OCI-LY7 (cell line): ENCODE measurements around the gene POPDC3. TPM values are rescaled to one million over a fixed set of nuclear protein-coding genes. Genes with fewer than 3 reads are reported as not detected.

ENCODE experiments used
- BruUV-seq: library from RNA; stranded (reverse); fragments of 400-500 nt; replicated peaks from 2 replicates; lab custom pipeline; 2021; lab: Mats Ljungman, UMichigan
- CTCF ChIA-PET: fragments of 300-600 bp; sonication (Branson Sonifier 250); formaldehyde crosslinking; loops from one replicate; lab custom pipeline; 2022; ENCODE audit warnings: antibody characterized with exemption; ENCODE audit not compliant: unreplicated experiment; lab: Charles Lee
- POLR2A ChIA-PET: fragments of 300-600 bp; sonication (Branson Sonifier 250); formaldehyde crosslinking; loops from one replicate; lab custom pipeline; 2022; ENCODE audit warnings: antibody characterized with exemption; lab: Charles Lee
- DNase-seq: peaks from one replicate; pipeline ENCODE4 v3.0.0-alpha.2; 2015; ENCODE audit warnings: low spot score
- H2AFZ ChIP-seq: fragments of 200-600 bp; sonication (generic), shearing (Covaris generic); 2 replicates; pipeline ENCODE4 v1.6.1; 2014; ENCODE audit warnings: mild to moderate bottlenecking, antibody characterized with exemption, low read length, moderate library complexity
- H3K27ac ChIP-seq: fragments of 200-600 bp; sonication (generic); 2 replicates; pipeline ENCODE4 v1.5.1; 2014; ENCODE audit warnings: mixed run types, low read depth, mild to moderate bottlenecking, moderate library complexity, low read length, inconsistent platforms; ENCODE audit not compliant: poor library complexity, severe bottlenecking
- H3K36me3 ChIP-seq: fragments of 200-600 bp; sonication (generic); 2 replicates; pipeline ENCODE4 v1.6.1; 2014; ENCODE audit warnings: mild to moderate bottlenecking, antibody characterized with exemption, low read length, moderate library complexity, mixed read lengths; ENCODE audit not compliant: insufficient read depth
- H3K4me1 ChIP-seq: fragments of 200-600 bp; sonication (generic); 2 replicates; pipeline ENCODE4 v1.5.1; 2014; ENCODE audit warnings: mild to moderate bottlenecking, low read length; ENCODE audit not compliant: insufficient read depth, poor library complexity, severe bottlenecking
- H3K4me2 ChIP-seq: fragments of 200-600 bp; sonication (generic); 2 replicates; pipeline ENCODE4 v1.6.1; 2014; ENCODE audit warnings: mild to moderate bottlenecking, low read length
- H3K4me3 ChIP-seq: fragments of 200-600 bp; sonication (generic); 2 replicates; pipeline ENCODE4 v1.5.1; 2014; ENCODE audit warnings: mild to moderate bottlenecking, low read depth, low read length; ENCODE audit not compliant: poor library complexity, severe bottlenecking
- H3K79me2 ChIP-seq: fragments of 200-600 bp; sonication (generic); 2 replicates; pipeline ENCODE4 v1.6.1; 2016; ENCODE audit warnings: low read depth, mild to moderate bottlenecking, low read length, moderate library complexity, mixed read lengths; ENCODE audit not compliant: insufficient read depth
- H3K9me2 ChIP-seq: fragments of 200-600 bp; sonication (generic); 2 replicates; pipeline ENCODE4 v1.6.1; 2016; ENCODE audit warnings: mild to moderate bottlenecking, low read length, mixed read lengths; ENCODE audit not compliant: insufficient read depth
- H3K9me3 ChIP-seq: fragments of 200-600 bp; sonication (generic); 2 replicates; pipeline ENCODE4 v1.6.1; 2014; ENCODE audit warnings: mild to moderate bottlenecking, mixed run types, low read length, mixed read lengths
- H4K20me1 ChIP-seq: fragments of 200-600 bp; sonication (generic); 2 replicates; pipeline ENCODE4 v1.6.1; 2014; ENCODE audit warnings: mild to moderate bottlenecking, antibody characterized with exemption, low read length, moderate library complexity, mixed read lengths; ENCODE audit not compliant: insufficient read depth
- CTCF ChIP-seq: fragments of 200-600 bp; sonication (generic); conservative IDR thresholded peaks from 2 replicates; pipeline ENCODE4 v1.5.1; 2014; ENCODE audit warnings: mild to moderate bottlenecking, antibody characterized with exemption, low read length, moderate library complexity, mixed read lengths
- EZH2phosphoT487 ChIP-seq: fragments of 200-600 bp; sonication (generic); IDR thresholded peaks from 2 replicates; pipeline ENCODE4 v1.6.1; 2018; ENCODE audit warnings: low read depth, borderline replicate concordance, mild to moderate bottlenecking, mixed run types, antibody characterized with exemption, low read length, moderate library complexity, mixed read lengths
- intact Hi-C: fragments of 100-400 bp; cut with micrococcal nuclease; formaldehyde crosslinking; loops from one replicate; pipeline ENCODE4 v1.10.0; 2022; ENCODE audit not compliant: unreplicated experiment
- total RNA-seq, 2 experiments: library from RNA; depleted of rRNA in 1 of 2; stranded (reverse); fragments of >200 nt in 1 of 2; shearing (Covaris generic) in 1 of 2; gene quantifications; 2 replicates each; pipeline ENCODE4 v1.2.3, GENCODE V29; 2014 to 2022

POPDC3 gene
- total RNA-seq, 2 experiments from 2014 or later, result not detected

- intact Hi-C loops, result no loop called here
- no peak overlapping the region for H3K27ac ChIP-seq
- H3K4me2 ChIP-seq, result no peak overlapping the region
- no peak for TF ChIP-seq CTCF
- TF ChIP-seq EZH2phosphoT487, result no peak
- BruUV-seq, result no TSS peak
- H3K79me2 ChIP-seq, result no peaks in the 10 kb centered on the region
- no peaks in the 10 kb centered on the region for H3K4me1 ChIP-seq
- H3K36me3 ChIP-seq, result no peaks in the 10 kb centered on the region
- no peak overlapping the region for H3K4me3 ChIP-seq
- no peaks in the 10 kb centered on the region for H3K9me2 ChIP-seq
- no peak for DNase-seq
- ChIA-PET CTCF (no interaction called here), POLR2A (no interaction called here)
- no peak overlapping the region for H2AFZ ChIP-seq
- no peaks in the 10 kb centered on the region for H3K9me3 ChIP-seq
- no peaks in the 10 kb centered on the region for H4K20me1 ChIP-seq
Measured at GRCh38 chr6:105137388-105137787, 42.4 kb downstream of the POPDC3 start.

DNA sequence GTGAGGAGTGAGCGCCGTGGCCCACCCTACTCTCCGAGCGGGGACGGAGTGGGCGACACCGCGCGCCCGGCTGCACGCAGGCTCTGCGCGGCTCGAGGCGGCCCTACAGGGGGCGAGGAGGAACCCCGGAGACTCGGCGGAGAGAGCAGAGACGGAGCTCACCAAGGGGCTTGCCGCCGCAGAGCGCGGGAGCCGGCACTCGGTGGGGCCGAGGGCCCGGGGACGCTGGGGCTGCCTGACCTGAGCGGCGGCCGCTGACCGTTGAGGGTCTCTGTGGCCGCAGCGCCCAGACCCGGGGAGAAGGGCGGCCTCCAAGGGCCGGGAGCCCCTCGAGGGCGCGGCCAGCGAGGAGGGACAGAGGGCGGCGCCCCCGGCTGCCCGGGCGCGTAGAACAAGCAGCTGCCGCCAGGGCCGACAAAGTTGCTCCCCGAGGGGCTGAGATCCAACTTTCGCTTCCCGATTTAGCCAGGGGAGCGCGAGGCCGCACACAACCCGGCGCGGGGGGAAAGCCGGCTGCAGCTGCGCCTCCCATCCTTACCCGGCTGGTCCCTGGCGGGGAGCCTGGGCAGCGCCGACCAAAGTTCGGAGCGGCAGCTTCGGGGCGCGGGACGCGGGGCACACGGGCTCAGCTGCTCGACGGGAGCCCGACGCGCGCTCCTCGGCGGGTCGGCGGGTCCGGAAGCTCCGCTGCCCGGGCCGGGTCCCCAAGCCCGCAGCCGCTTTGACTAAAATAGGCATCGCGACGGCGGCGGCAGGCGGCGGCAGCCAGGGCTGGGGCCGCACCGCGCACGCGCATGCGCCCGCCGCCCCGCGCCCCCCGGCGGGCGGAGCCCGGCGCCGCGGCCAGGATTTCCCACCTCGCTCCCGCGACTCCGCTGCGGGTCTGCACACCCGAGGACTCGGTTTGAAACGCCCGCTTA, 43.1 kb downstream of the POPDC3 start:
- no peak overlapping the region for H3K27ac ChIP-seq
- BruUV-seq, result no TSS peak
- intact Hi-C loops, result no loop called here
- H3K4me3 ChIP-seq, result no peak overlapping the region
- H2AFZ ChIP-seq, result no peak overlapping the region
- no peaks in the 10 kb centered on the region for H3K9me3 ChIP-seq
- POLR2A ChIA-PET, result no interaction called here
- TF ChIP-seq EZH2phosphoT487 (no peak), CTCF (no peak)
- no peaks in the 10 kb centered on the region for H3K9me2 ChIP-seq
- no peak overlapping the region for H3K4me2 ChIP-seq
- no peaks in the 10 kb centered on the region for H3K36me3 ChIP-seq
- CTCF ChIA-PET, result no interaction called here
- no peak for DNase-seq
- H3K4me1 ChIP-seq, result no peaks in the 10 kb centered on the region
- H4K20me1 ChIP-seq, result no peaks in the 10 kb centered on the region
- no peaks in the 10 kb centered on the region for H3K79me2 ChIP-seq

GRCh38 chr6:105135907-105136430, 43.8 kb downstream of the POPDC3 start:
- no peaks in the 10 kb centered on the region for H4K20me1 ChIP-seq
- BruUV-seq, result no TSS peak
- no peak overlapping the region for H3K27ac ChIP-seq
- intact Hi-C loops, result no loop called here
- no peaks in the 10 kb centered on the region for H3K79me2 ChIP-seq
- no peaks in the 10 kb centered on the region for H3K9me2 ChIP-seq
- no peak overlapping the region for H3K4me2 ChIP-seq
- H2AFZ ChIP-seq, result no peak overlapping the region
- no peaks in the 10 kb centered on the region for H3K9me3 ChIP-seq
- ChIA-PET POLR2A (no interaction called here), CTCF (no interaction called here)
- no peaks in the 10 kb centered on the region for H3K4me1 ChIP-seq
- TF ChIP-seq CTCF (no peak), EZH2phosphoT487 (no peak)
- no peak for DNase-seq
- no peak overlapping the region for H3K4me3 ChIP-seq
- H3K36me3 ChIP-seq, result no peaks in the 10 kb centered on the region
